ENCODE measurements around the gene THSD4.

Gene THSD4

DNA sequence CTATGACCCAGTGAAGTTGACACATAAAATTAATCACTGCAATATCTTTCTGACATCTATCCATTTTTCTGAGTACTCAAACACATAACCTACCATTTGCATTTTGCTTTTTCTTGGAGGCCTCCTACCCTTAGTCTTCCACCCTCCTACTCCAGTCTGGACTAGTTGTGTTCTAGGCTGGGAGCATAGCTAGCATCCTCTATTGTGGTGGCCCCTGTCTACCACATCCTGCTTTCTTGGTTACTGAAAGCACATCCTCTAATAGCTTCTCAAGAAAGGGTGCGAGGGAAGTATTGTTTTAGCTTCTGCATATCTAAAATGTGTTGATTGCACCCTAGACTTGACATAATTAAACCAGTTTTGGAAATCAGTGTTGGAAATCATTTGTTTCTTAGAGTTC, 176.5 kb downstream of the THSD4 start:
- no peak overlapping the region for H3K9ac ChIP-seq (ENCODE audit: low read length)
- H3K36me3 ChIP-seq (ENCODE audit: control insufficient read depth, low read depth, low read length): no peaks in the 10 kb centered on the region
- H3K27ac ChIP-seq (ENCODE audit: low read length): no peak overlapping the region
- H3K27me3 ChIP-seq (ENCODE audit: control insufficient read depth, insufficient read depth, low read length): no peaks in the 10 kb centered on the region
- H3K4me3 ChIP-seq (ENCODE audit: low read length): no peak overlapping the region
- no peaks in the 10 kb centered on the region for H3K4me1 ChIP-seq (ENCODE audit: control insufficient read depth, low read depth, low read length)
- no peaks in the 10 kb centered on the region for H3K9me3 ChIP-seq (ENCODE audit: control insufficient read depth, low read depth, low read length)

DNA sequence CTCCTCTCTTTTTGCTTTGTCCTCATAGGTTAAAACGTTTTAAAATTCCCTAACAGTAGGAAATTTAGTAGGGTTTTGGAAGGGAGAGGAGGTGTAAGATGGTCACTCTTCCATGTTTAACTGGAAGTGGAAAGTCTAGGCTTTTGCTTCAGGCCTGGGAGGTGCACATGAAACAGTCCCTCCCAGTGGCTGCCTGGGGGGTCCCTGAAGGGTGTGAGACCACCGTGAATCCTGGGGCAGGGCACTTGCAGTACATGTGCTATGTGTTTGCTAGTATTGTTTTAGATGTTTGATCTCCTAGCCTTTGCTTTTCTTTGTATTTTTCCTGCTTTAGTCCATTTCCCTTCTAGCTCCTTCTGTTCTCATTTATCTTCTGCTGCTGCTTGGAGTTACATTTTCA, 178.5 kb downstream of the THSD4 start:
- Histone ChIP-seq H3K27ac (ENCODE audit: low read length) (no peak overlapping the region), H3K4me1 (ENCODE audit: control insufficient read depth, low read depth, low read length) (no peaks in the 10 kb centered on the region), H3K9ac (ENCODE audit: low read length) (no peak overlapping the region)

GRCh38 chr15:71294251-71294910, 179.1 kb downstream of the THSD4 start:
- Histone ChIP-seq H3K9ac (ENCODE audit: low read length) (no peak overlapping the region), H3K27ac (ENCODE audit: low read length) (no peak overlapping the region), H3K9me3 (ENCODE audit: control insufficient read depth, low read depth, low read length) (no peaks in the 10 kb centered on the region), H3K4me1 (ENCODE audit: control insufficient read depth, low read depth, low read length) (no peaks in the 10 kb centered on the region), H3K27me3 (ENCODE audit: control insufficient read depth, insufficient read depth, low read length) (no peaks in the 10 kb centered on the region), H3K4me3 (ENCODE audit: low read length) (no peak overlapping the region), H3K36me3 (ENCODE audit: control insufficient read depth, low read depth, low read length) (no peaks in the 10 kb centered on the region)

More for the DNA sequence above, 178.5 kb downstream of the THSD4 start:
- Histone ChIP-seq H3K9me3 (ENCODE audit: control insufficient read depth, low read depth, low read length) (no peaks in the 10 kb centered on the region), H3K4me3 (ENCODE audit: low read length) (no peak overlapping the region), H3K36me3 (ENCODE audit: control insufficient read depth, low read depth, low read length) (no peaks in the 10 kb centered on the region), H3K27me3 (ENCODE audit: control insufficient read depth, insufficient read depth, low read length) (no peaks in the 10 kb centered on the region)

DNA sequence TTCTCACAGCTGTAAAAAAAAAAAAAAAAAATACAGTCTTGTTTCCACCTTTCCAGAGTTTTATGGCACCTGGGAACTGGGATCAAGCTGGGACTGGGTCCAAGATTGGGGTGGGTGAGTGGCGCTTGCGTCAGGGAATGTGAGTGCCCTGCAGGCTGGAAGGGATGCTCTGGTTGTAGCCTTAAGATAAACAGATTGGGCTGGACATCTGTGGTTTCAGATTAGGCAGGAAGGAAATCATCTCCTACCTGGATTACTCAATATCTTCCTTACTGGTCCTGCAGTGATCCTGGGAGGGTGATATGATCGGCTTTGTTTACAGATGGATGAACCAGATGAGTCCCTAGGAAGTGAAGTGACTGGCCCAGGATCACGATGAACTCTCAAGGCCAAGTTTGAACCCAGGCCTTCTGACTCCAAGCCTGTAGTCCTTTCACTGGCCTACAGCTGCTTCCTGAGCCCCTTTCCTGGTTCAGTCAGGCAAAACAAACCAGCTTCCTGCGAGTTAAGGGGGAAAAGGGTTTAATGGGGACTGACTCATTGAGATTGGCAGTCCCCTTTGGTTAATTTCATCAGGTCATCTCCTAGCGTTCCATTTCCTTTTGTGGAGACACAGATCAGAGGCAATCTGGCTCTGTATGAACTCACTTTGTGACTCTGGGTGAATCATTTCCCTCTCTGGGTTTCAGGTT, 179.8 kb downstream of the THSD4 start:
- no peak overlapping the region for H3K4me3 ChIP-seq (ENCODE audit: low read length)
- H3K9me3 ChIP-seq (ENCODE audit: control insufficient read depth, low read depth, low read length): no peaks in the 10 kb centered on the region
- H3K4me1 ChIP-seq (ENCODE audit: control insufficient read depth, low read depth, low read length): no peaks in the 10 kb centered on the region
- H3K36me3 ChIP-seq (ENCODE audit: control insufficient read depth, low read depth, low read length): no peaks in the 10 kb centered on the region
- H3K9ac ChIP-seq (ENCODE audit: low read length): no peak overlapping the region
- H3K27me3 ChIP-seq (ENCODE audit: control insufficient read depth, insufficient read depth, low read length): no peaks in the 10 kb centered on the region
- H3K27ac ChIP-seq (ENCODE audit: low read length): no peak overlapping the region

DNA sequence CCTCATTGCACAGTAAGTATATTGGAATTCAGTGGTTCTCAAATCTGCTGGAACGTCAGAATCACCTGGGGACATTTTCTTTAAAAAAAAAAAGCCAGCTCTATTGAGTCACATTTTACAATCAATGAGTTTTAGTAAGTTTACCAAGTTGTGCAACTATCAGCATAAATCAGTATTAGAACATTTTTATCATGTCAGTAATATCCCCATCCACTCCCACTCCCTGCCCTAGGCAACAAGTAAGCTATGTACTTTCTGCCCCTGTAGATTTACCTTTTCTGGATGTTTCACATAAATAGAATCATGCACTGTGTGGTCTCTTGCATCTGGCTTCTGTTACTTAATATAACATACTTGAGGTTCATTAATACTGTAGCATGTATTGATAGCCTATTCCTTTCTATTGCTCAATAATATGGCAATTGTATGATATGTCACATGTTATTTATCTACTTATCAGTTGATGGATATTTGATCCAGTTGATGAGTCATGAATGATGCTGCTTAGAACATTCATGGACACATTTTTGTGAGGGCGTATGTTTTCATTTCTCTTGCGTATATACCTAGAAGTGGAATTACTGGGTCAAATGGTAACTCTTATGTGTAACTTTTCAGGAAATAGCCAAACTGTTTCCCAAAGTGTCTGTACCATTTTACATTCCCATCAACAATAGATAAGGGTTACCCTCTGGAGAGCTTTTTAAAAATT, 180.5 kb downstream of the THSD4 start:
- Histone ChIP-seq H3K27ac (ENCODE audit: low read length) (no peak overlapping the region), H3K4me3 (ENCODE audit: low read length) (no peak overlapping the region)

DNA sequence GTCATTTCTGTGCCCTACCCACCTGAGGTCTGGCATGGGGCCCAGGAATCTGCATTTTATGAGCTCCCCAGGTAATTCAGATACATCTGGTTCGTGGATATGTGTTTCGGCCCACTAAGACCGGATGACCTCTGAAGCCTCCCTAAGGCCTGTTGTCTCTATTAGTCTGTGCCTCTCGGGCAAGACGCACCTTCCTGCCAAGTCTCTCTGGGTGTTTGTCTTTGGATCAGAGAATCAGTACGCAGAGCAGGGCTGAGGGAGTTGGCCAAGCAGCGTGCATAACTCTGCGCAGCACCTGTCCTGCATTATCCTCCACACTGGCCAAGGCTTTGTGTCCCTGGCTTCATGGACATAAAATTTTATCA, 181.0 kb downstream of the THSD4 start:
- H3K27me3 ChIP-seq (ENCODE audit: control insufficient read depth, insufficient read depth, low read length): no peaks in the 10 kb centered on the region
- H3K4me1 ChIP-seq (ENCODE audit: control insufficient read depth, low read depth, low read length): no peaks in the 10 kb centered on the region
- H3K36me3 ChIP-seq (ENCODE audit: control insufficient read depth, low read depth, low read length): no peaks in the 10 kb centered on the region
- no peak overlapping the region for H3K9ac ChIP-seq (ENCODE audit: low read length)
- no peaks in the 10 kb centered on the region for H3K9me3 ChIP-seq (ENCODE audit: control insufficient read depth, low read depth, low read length)
- no peak overlapping the region for H3K4me3 ChIP-seq (ENCODE audit: low read length)
- no peak overlapping the region for H3K27ac ChIP-seq (ENCODE audit: low read length)

More for the DNA sequence above, 180.5 kb downstream of the THSD4 start:
- no peaks in the 10 kb centered on the region for H3K27me3 ChIP-seq (ENCODE audit: control insufficient read depth, insufficient read depth, low read length)
- no peak overlapping the region for H3K9ac ChIP-seq (ENCODE audit: low read length)
- no peaks in the 10 kb centered on the region for H3K36me3 ChIP-seq (ENCODE audit: control insufficient read depth, low read depth, low read length)
- H3K9me3 ChIP-seq (ENCODE audit: control insufficient read depth, low read depth, low read length): no peaks in the 10 kb centered on the region
- H3K4me1 ChIP-seq (ENCODE audit: control insufficient read depth, low read depth, low read length): no peaks in the 10 kb centered on the region

DNA sequence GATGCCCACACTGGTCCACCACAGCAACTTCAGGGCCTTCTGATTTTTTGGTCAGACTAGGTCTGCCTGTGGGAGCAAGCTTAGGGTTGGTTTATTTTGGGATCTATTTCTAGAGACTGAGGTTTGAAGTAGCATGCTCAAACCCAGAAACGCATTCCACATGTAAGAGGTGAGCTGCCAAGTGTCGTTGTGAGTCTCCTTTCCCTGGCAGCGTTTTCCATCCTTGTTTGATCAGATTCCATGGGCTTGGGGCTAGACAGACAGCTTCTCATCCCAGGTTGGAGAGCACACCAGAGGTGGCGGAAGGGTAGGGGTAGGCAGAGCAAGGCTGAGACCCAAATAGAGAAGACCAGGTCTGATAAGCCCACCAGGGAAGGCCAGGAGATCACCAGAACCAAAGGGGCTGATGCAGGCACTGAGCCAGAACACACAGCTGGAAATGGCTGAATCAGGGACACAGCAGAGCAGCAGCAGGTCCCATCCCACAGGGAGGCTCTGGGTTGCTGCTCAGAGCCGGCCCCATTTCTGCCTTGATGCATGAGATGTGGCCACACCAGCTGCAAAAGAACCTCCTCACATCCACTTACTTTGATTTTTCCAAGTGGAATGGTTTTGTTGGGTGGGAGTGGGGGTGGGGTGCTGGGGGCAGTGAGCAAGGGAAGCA, 186.8 kb downstream of the THSD4 start:
- no peaks in the 10 kb centered on the region for H3K4me1 ChIP-seq (ENCODE audit: control insufficient read depth, low read depth, low read length)
- no peak overlapping the region for H3K9ac ChIP-seq (ENCODE audit: low read length)
- H3K9me3 ChIP-seq (ENCODE audit: control insufficient read depth, low read depth, low read length): no peaks in the 10 kb centered on the region
- no peaks in the 10 kb centered on the region for H3K36me3 ChIP-seq (ENCODE audit: control insufficient read depth, low read depth, low read length)
- H3K27me3 ChIP-seq (ENCODE audit: control insufficient read depth, insufficient read depth, low read length): no peaks in the 10 kb centered on the region
- H3K4me3 ChIP-seq (ENCODE audit: low read length): no peak overlapping the region
- no peak overlapping the region for H3K27ac ChIP-seq (ENCODE audit: low read length)

- no peak overlapping the region for H3K9ac ChIP-seq (ENCODE audit: low read length)
- no peaks in the 10 kb centered on the region for H3K4me1 ChIP-seq (ENCODE audit: control insufficient read depth, low read depth, low read length)
- H3K27ac ChIP-seq (ENCODE audit: low read length): no peak overlapping the region
- H3K4me3 ChIP-seq (ENCODE audit: low read length): no peak overlapping the region
- H3K27me3 ChIP-seq (ENCODE audit: control insufficient read depth, insufficient read depth, low read length): no peaks in the 10 kb centered on the region
- H3K9me3 ChIP-seq (ENCODE audit: control insufficient read depth, low read depth, low read length): no peaks in the 10 kb centered on the region
- no peaks in the 10 kb centered on the region for H3K36me3 ChIP-seq (ENCODE audit: control insufficient read depth, low read depth, low read length)
Observed at GRCh38 chr15:71302861-71303410, 187.7 kb downstream of the THSD4 start.

DNA sequence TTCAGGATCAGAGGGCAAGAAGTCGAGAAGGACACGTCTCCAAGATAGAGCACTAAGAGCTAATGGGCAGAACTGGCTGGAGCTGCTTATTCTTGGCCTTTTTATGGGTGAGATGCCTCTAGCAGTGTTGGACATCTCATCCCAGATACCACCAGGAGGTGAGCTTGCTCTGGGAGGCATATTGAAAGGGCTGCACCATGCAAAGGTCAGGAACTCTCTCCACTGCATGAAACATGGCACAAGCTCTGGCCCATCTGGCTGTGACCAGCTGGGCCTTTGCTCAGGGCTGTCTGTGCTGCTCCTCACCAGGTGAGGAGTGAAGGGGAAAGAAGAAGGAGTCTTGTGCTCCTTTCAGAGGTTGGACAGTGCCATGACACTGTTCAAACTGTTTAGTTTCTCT, 188.7 kb downstream of the THSD4 start:
- no peaks in the 10 kb centered on the region for H3K4me1 ChIP-seq (ENCODE audit: control insufficient read depth, low read depth, low read length)
- no peak overlapping the region for H3K27ac ChIP-seq (ENCODE audit: low read length)
- no peak overlapping the region for H3K9ac ChIP-seq (ENCODE audit: low read length)
- H3K9me3 ChIP-seq (ENCODE audit: control insufficient read depth, low read depth, low read length): no peaks in the 10 kb centered on the region
- H3K27me3 ChIP-seq (ENCODE audit: control insufficient read depth, insufficient read depth, low read length): no peaks in the 10 kb centered on the region
- H3K4me3 ChIP-seq (ENCODE audit: low read length): no peak overlapping the region
- H3K36me3 ChIP-seq (ENCODE audit: control insufficient read depth, low read depth, low read length): no peaks in the 10 kb centered on the region

- Histone ChIP-seq H3K4me1 (ENCODE audit: control insufficient read depth, low read depth, low read length) (no peaks in the 10 kb centered on the region), H3K27ac (ENCODE audit: low read length) (no peak overlapping the region), H3K9ac (ENCODE audit: low read length) (no peak overlapping the region), H3K36me3 (ENCODE audit: control insufficient read depth, low read depth, low read length) (no peaks in the 10 kb centered on the region), H3K9me3 (ENCODE audit: control insufficient read depth, low read depth, low read length) (no peaks in the 10 kb centered on the region), H3K4me3 (ENCODE audit: low read length) (no peak overlapping the region), H3K27me3 (ENCODE audit: control insufficient read depth, insufficient read depth, low read length) (no peaks in the 10 kb centered on the region)
Observed at GRCh38 chr15:71304681-71305080, 189.4 kb downstream of the THSD4 start.

DNA sequence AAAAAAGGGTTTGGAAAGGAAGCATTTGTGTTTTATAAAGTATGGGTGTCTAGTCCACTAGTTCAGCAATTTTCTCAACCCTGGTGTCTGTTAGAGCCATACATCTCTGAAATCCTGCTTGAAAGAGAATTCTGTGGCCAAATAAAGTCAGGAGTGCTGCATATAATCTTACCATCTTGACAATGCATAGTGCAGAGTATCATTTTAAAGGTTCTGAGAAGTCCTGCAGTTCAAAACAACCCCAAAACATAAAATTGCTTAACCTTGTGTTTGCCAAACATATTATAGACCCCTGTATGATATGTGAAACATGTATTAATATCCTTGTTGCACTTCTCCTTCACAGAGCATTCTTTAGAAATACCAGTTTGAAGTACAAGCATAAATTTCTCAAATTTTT, 191.3 kb downstream of the THSD4 start:
- no peak overlapping the region for H3K27ac ChIP-seq (ENCODE audit: low read length)
- no peaks in the 10 kb centered on the region for H3K27me3 ChIP-seq (ENCODE audit: control insufficient read depth, insufficient read depth, low read length)
- H3K9ac ChIP-seq (ENCODE audit: low read length): no peak overlapping the region
- no peaks in the 10 kb centered on the region for H3K4me1 ChIP-seq (ENCODE audit: control insufficient read depth, low read depth, low read length)
- H3K4me3 ChIP-seq (ENCODE audit: low read length): no peak overlapping the region
- no peaks in the 10 kb centered on the region for H3K36me3 ChIP-seq (ENCODE audit: control insufficient read depth, low read depth, low read length)
- H3K9me3 ChIP-seq (ENCODE audit: control insufficient read depth, low read depth, low read length): no peaks in the 10 kb centered on the region
